Measurements from ENCODE around the gene C2orf78. TPM values are rescaled to one million over a fixed set of nuclear protein-coding genes. Genes with fewer than 3 reads are reported as not detected.
"Not testable (repeated sequence)": the region's sequence is repeated elsewhere in the genome, so short reads cannot be mapped to it uniquely, and the experiment has no call there.

The C2orf78 gene
- total RNA-seq, 1 donor from 2014 or later = not detected

- H3K27me3 Mint-ChIP-seq (ENCODE audit: low read depth) = no peaks in the 10 kb centered on the region
- H3K27ac Mint-ChIP-seq (ENCODE audit: unreplicated experiment) = no peak overlapping the region
- no peak overlapping the region for H3K4me3 Mint-ChIP-seq
- H3K36me3 Mint-ChIP-seq (ENCODE audit: low read depth) = peaks cover 13% of the 10 kb centered on the region
- DNase-seq (ENCODE audit: low read depth, low spot score) = no peak
- peaks cover 19% of the 10 kb centered on the region for H3K4me1 Mint-ChIP-seq
- TF ChIP-seq CTCF (conservative IDR thresholded peaks at IDR 0.05) = no peak
- no peaks in the 10 kb centered on the region for H3K9me3 Mint-ChIP-seq
Observed at GRCh38 chr2:73776381-73776780, 7.6 kb upstream of the C2orf78 start.

- Mint-ChIP-seq H3K9me3 (no peaks in the 10 kb centered on the region), H3K4me1 (peaks cover 19% of the 10 kb centered on the region), H3K27ac (ENCODE audit: unreplicated experiment) (peak overlapping the region; percentile 12), H3K4me3 (no peak overlapping the region), H3K27me3 (ENCODE audit: low read depth) (no peaks in the 10 kb centered on the region), H3K36me3 (ENCODE audit: low read depth) (peaks cover 13% of the 10 kb centered on the region)
- DNase-seq (ENCODE audit: low read depth, low spot score) = no peak
- no peak for TF ChIP-seq CTCF (conservative IDR thresholded peaks at IDR 0.05)
Observed at GRCh38 chr2:73776869-73777519, 7.0 kb upstream of the C2orf78 start.

- H3K4me1 Mint-ChIP-seq = peaks cover 19% of the 10 kb centered on the region
- not testable (repeated sequence) for H3K9me3 Mint-ChIP-seq
- peak overlapping the region; percentile 97 for H3K4me3 Mint-ChIP-seq
Observed at GRCh38 chr2:73778867-73779466, 5.0 kb upstream of the C2orf78 start.

GRCh38 chr2:73779467-73780236 lies 4.3 kb upstream of the C2orf78 start, which contains the start of gene DUSP11:
DUSP11 (minus strand) TSS chr2:73780103; CDS start chr2:73779974, 129 bp downstream.
- H3K4me3 Mint-ChIP-seq = peak within 1 kb of the TSS; percentile 97
- TF ChIP-seq CTCF (conservative IDR thresholded peaks at IDR 0.05) = peak; percentile 90
- peaks cover 19% of the 10 kb centered on the region for H3K4me1 Mint-ChIP-seq
- H3K27ac Mint-ChIP-seq (ENCODE audit: unreplicated experiment) = peak within 1 kb of the TSS; percentile 98
- H3K9me3 Mint-ChIP-seq = no peaks in the 10 kb centered on the region
- H3K27me3 Mint-ChIP-seq (ENCODE audit: low read depth) = peaks cover 5% of the 10 kb centered on the region
- DNase-seq (ENCODE audit: low read depth, low spot score) = peak; percentile 98
- H3K36me3 Mint-ChIP-seq (ENCODE audit: low read depth) = peaks cover 3% of the 10 kb centered on the region

More at GRCh38 chr2:73778867-73779466, 5.0 kb upstream of the C2orf78 start:
- peak overlapping the region; percentile 98 for H3K27ac Mint-ChIP-seq (ENCODE audit: unreplicated experiment)
- not testable (repeated sequence) for H3K36me3 Mint-ChIP-seq (ENCODE audit: low read depth); H3K27me3 Mint-ChIP-seq (ENCODE audit: low read depth); DNase-seq (ENCODE audit: low read depth, low spot score)

GRCh38 chr2:73780237-73780582 lies 3.8 kb upstream of the C2orf78 start:
- no peak for DNase-seq (ENCODE audit: low read depth, low spot score)
- Mint-ChIP-seq H3K27me3 (ENCODE audit: low read depth) (peaks cover 5% of the 10 kb centered on the region), H3K9me3 (no peaks in the 10 kb centered on the region), H3K4me1 (peaks cover 19% of the 10 kb centered on the region), H3K27ac (ENCODE audit: unreplicated experiment) (no peak overlapping the region), H3K4me3 (peak overlapping the region; percentile 97), H3K36me3 (ENCODE audit: low read depth) (no peaks in the 10 kb centered on the region)
- TF ChIP-seq CTCF (conservative IDR thresholded peaks at IDR 0.05) = no peak

GRCh38 chr2:73783402-73783801 lies 581 bp upstream of the C2orf78 start:
- not testable (repeated sequence) for H3K4me3 Mint-ChIP-seq; H3K27ac Mint-ChIP-seq (ENCODE audit: unreplicated experiment); H3K36me3 Mint-ChIP-seq (ENCODE audit: low read depth); DNase-seq (ENCODE audit: low read depth, low spot score); H3K9me3 Mint-ChIP-seq; H3K27me3 Mint-ChIP-seq (ENCODE audit: low read depth)
- H3K4me1 Mint-ChIP-seq = peaks cover 16% of the 10 kb centered on the region

Measured in neural crest cell (in vitro differentiated cells).